CD14-positive monocyte (primary cell): Measurements from ENCODE around the gene GPR139. TPM values are rescaled to one million over a fixed set of nuclear protein-coding genes. Genes with fewer than 3 reads are reported as not detected.

Experiments used
- DNase-seq, 3 donors: peaks; one replicate each; pipeline ENCODE4 v3.0.0-alpha.2; 2011 to 2022
- H2AFZ ChIP-seq: 2 replicates; pipeline ENCODE4 v1.6.0; 2012; ENCODE audit warnings: mild to moderate bottlenecking, low read depth, low read length, inconsistent platforms; ENCODE audit not compliant: insufficient read depth, poor library complexity, severe bottlenecking
- H3K27ac ChIP-seq, 2 donors: 1 replicate in 1 of 2; 2 replicates in 1 of 2; pipeline ENCODE4 v1.5.1; 2012 to 2013; ENCODE audit warnings: low read length in 2 of 2, control low read depth in 1 of 2, inconsistent platforms in 1 of 2, low read depth in 1 of 2, mild to moderate bottlenecking in 1 of 2
- H3K27me3 ChIP-seq, 2 donors: one replicate each; pipeline versions ENCODE4 v1.6.0 to v1.6.1; 2011 to 2013; ENCODE audit warnings: low read length in 2 of 2; ENCODE audit not compliant: control insufficient read depth in 2 of 2, insufficient read depth in 2 of 2
- H3K36me3 ChIP-seq, 2 donors: replicated peaks in 1 of 2; 1 replicate in 1 of 2; 2 replicates in 1 of 2; pipeline versions ENCODE4 v1.5.1 to v1.6.1; 2012 to 2013; ENCODE audit warnings: low read length in 2 of 2, control low read depth in 1 of 2, inconsistent platforms in 1 of 2, mild to moderate bottlenecking in 1 of 2; ENCODE audit not compliant: insufficient read depth in 2 of 2, control insufficient read depth in 1 of 2
- H3K4me1 ChIP-seq, 2 donors: 1 replicate in 1 of 2; 2 replicates in 1 of 2; pipeline versions ENCODE4 v1.5.1 to v1.6.1; 2012 to 2013; ENCODE audit warnings: low read length in 2 of 2, control low read depth in 1 of 2, inconsistent platforms in 1 of 2, mild to moderate bottlenecking in 1 of 2, moderate library complexity in 1 of 2; ENCODE audit not compliant: insufficient read depth in 2 of 2, control insufficient read depth in 1 of 2
- H3K4me2 ChIP-seq: replicated peaks from 2 replicates; pipeline ENCODE3; 2012; ENCODE audit warnings: low read length, moderate library complexity, mild to moderate bottlenecking; ENCODE audit not compliant: poor library complexity, severe bottlenecking; ENCODE audit errors: extremely low read depth
- H3K4me3 ChIP-seq, 3 experiments: fragments of 200-600 bp in 1 of 3; sonication (generic) in 1 of 3; replicated peaks in 1 of 3; 1 replicate in 2 of 3; 2 replicates in 1 of 3; pipeline ENCODE4 v1.5.1; 2011 to 2013; ENCODE audit warnings: low read length in 3 of 3, mild to moderate bottlenecking in 3 of 3, control low read depth in 2 of 3, low read depth in 2 of 3, inconsistent platforms in 1 of 3, moderate library complexity in 1 of 3
- H3K79me2 ChIP-seq: 2 replicates; pipeline ENCODE4 v1.6.0; 2012; ENCODE audit warnings: mild to moderate bottlenecking, control low read depth, inconsistent platforms, low read length, moderate library complexity; ENCODE audit not compliant: insufficient read depth
- H3K9ac ChIP-seq: 2 replicates; pipeline ENCODE4 v1.6.0; 2017; ENCODE audit warnings: low read length, mild to moderate bottlenecking; ENCODE audit not compliant: insufficient read depth, poor library complexity, severe bottlenecking
- H3K9me3 ChIP-seq, 2 donors: replicated peaks in 1 of 2; 1 replicate in 1 of 2; 2 replicates in 1 of 2; pipeline versions ENCODE4 v1.5.1 to v1.6.1; 2012 to 2013; ENCODE audit warnings: low read length in 2 of 2, control low read depth in 1 of 2; ENCODE audit not compliant: control insufficient read depth in 1 of 2, insufficient read depth in 1 of 2
- H4K20me1 ChIP-seq: 2 replicates; pipeline ENCODE4 v1.6.0; 2012; ENCODE audit warnings: mild to moderate bottlenecking, low read length, control low read depth, moderate library complexity; ENCODE audit not compliant: insufficient read depth
- H3K27ac Mint-ChIP-seq, 7 donors: one replicate each; pipeline ENCODE4 v1.8.0; 2020; ENCODE audit warnings: mild to moderate bottlenecking in 7 of 7, mixed read lengths in 7 of 7, moderate library complexity in 6 of 7, inconsistent platforms in 2 of 7
- H3K27me3 Mint-ChIP-seq, 3 donors: one replicate each; pipeline ENCODE4 v1.8.0; 2021 to 2022; ENCODE audit warnings: low read depth in 3 of 3, mild to moderate bottlenecking in 3 of 3, mixed read lengths in 3 of 3, moderate library complexity in 3 of 3, inconsistent platforms in 1 of 3
- H3K36me3 Mint-ChIP-seq, 2 donors: one replicate each; pipeline ENCODE4 v1.8.0; 2020; ENCODE audit warnings: mixed read lengths in 2 of 2, inconsistent platforms in 1 of 2, mild to moderate bottlenecking in 1 of 2
- H3K4me1 Mint-ChIP-seq: one replicate; pipeline ENCODE4 v1.8.0; 2020; ENCODE audit warnings: mild to moderate bottlenecking, mixed read lengths
- H3K4me3 Mint-ChIP-seq, 2 donors: one replicate each; pipeline ENCODE4 v1.8.0; 2020; ENCODE audit warnings: mild to moderate bottlenecking in 2 of 2, mixed read lengths in 2 of 2, moderate library complexity in 1 of 2
- H3K9me3 Mint-ChIP-seq, 7 donors: one replicate each; pipeline ENCODE4 v1.8.0; 2020 to 2022; ENCODE audit warnings: mixed read lengths in 7 of 7, mild to moderate bottlenecking in 6 of 7, moderate library complexity in 6 of 7, inconsistent platforms in 2 of 7
- CTCF ChIP-seq: fragments of 200-600 bp; IDR thresholded peaks from one replicate; pipeline ENCODE4 v1.8.0; 2022; ENCODE audit warnings: antibody characterized with exemption, mild to moderate bottlenecking
- WGBS: methylation state at CpG from one replicate; pipeline ENCODE4 v1.1.5; 2013; ENCODE audit warnings: missing lambda C conversion rate; ENCODE audit not compliant: insufficient coverage; 5-methylcytosine and 5-hydroxymethylcytosine counted together
- intact Hi-C, 2 donors: fragments of 100-400 bp; cut with micrococcal nuclease; formaldehyde crosslinking; loops; one replicate each; pipeline versions ENCODE4 v1.15.0 to v1.15.1; 2023
- polyA plus RNA-seq, 3 donors: library from polyadenylated mRNA; depleted of rRNA in 1 of 3; unstranded in 2 of 3; stranded (reverse) in 1 of 3; fragments of 300-500 nt in 2 of 3; fragments of >200 nt in 1 of 3; fragmentation: Illumina TruSeq in 2 of 3; gene quantifications; 1 replicate in 2 of 3; 2 replicates in 1 of 3; pipeline ENCODE4 v1.2.3, GENCODE V29; 2012 to 2021

The GPR139 gene
- polyA plus RNA-seq, 3 donors = not detected

GRCh38 chr16:20099375-20099774, 25.7 kb upstream of the GPR139 start:
- Histone ChIP-seq H3K36me3 (no peaks in the 10 kb centered on the region), H3K27ac (no peak overlapping the region), H3K9ac (no peak overlapping the region), H3K9me3 (no peaks in the 10 kb centered on the region), H3K4me3 (no peak overlapping the region), H3K79me2 (no peaks in the 10 kb centered on the region), H3K27me3 (no peaks in the 10 kb centered on the region), H4K20me1 (no peaks in the 10 kb centered on the region), H2AFZ (no peak overlapping the region), H3K4me2 (no peak overlapping the region), H3K4me1 (no peaks in the 10 kb centered on the region)
- peaks cover 0 to 4% (median 0%) of the 10 kb centered on the region in 7 donors for H3K9me3 Mint-ChIP-seq
- intact Hi-C loops = no loop called here
- no peak for TF ChIP-seq CTCF
- no peak overlapping the region for H3K27ac Mint-ChIP-seq
- peaks cover 2 to 6% (median 3%) of the 10 kb centered on the region in 3 donors for H3K27me3 Mint-ChIP-seq
- 100% methylated on average over 1 of the region's 4 CpGs for WGBS
- no peaks in the 10 kb centered on the region for H3K4me1 Mint-ChIP-seq
- H3K4me3 Mint-ChIP-seq = no peak overlapping the region
- no peak for DNase-seq
- H3K36me3 Mint-ChIP-seq = no peaks in the 10 kb centered on the region

GRCh38 chr16:20094157-20094556, 20.5 kb upstream of the GPR139 start:
- no peaks in the 10 kb centered on the region for H4K20me1 ChIP-seq
- H2AFZ ChIP-seq = no peak overlapping the region
- H3K4me2 ChIP-seq = no peak overlapping the region
- no peaks in the 10 kb centered on the region for H3K9me3 ChIP-seq
- H3K27me3 ChIP-seq = no peaks in the 10 kb centered on the region
- 42% methylated on average over 3 of the region's 3 CpGs for WGBS
- TF ChIP-seq CTCF = no peak
- no peak overlapping the region for H3K9ac ChIP-seq
- intact Hi-C loops = no loop called here
- H3K27me3 Mint-ChIP-seq = peaks cover 1 to 8% (median 2%) of the 10 kb centered on the region in 3 donors
- no peak overlapping the region for H3K4me3 ChIP-seq
- H3K4me1 ChIP-seq = no peaks in the 10 kb centered on the region
- no peaks in the 10 kb centered on the region for H3K4me1 Mint-ChIP-seq
- H3K36me3 Mint-ChIP-seq = no peaks in the 10 kb centered on the region
- H3K27ac ChIP-seq = no peak overlapping the region
- peaks cover 0 to 3% (median 0%) of the 10 kb centered on the region in 7 donors for H3K9me3 Mint-ChIP-seq
- no peak overlapping the region for H3K4me3 Mint-ChIP-seq
- H3K79me2 ChIP-seq = no peaks in the 10 kb centered on the region
- no peaks in the 10 kb centered on the region for H3K36me3 ChIP-seq
- H3K27ac Mint-ChIP-seq = no peak overlapping the region
- DNase-seq = no peak
